HCT116 (cell line): ENCODE measurements around the gene KDM5A.

Experiments used
- EZH2phosphoT487 ChIP-seq: fragments of 200-600 bp; IDR thresholded peaks from 2 replicates; pipeline ENCODE4 v1.6.1; 2018; ENCODE audit warnings: antibody characterized with exemption, borderline replicate concordance
- POLR2A ChIP-seq: IDR thresholded peaks from 2 replicates; pipeline ENCODE4 v1.7.0; 2011; ENCODE audit warnings: borderline replicate concordance; ENCODE audit not compliant: insufficient read depth, insufficient read length; ENCODE audit errors: extremely low read depth
- POLR2AphosphoS5 ChIP-seq: IDR thresholded peaks from 2 replicates; pipeline ENCODE4 v1.6.1; 2011; ENCODE audit warnings: mild to moderate bottlenecking, low read depth, low read length, moderate library complexity
- SIN3A ChIP-seq: IDR thresholded peaks from 2 replicates; pipeline ENCODE4 v1.6.1; 2012; ENCODE audit warnings: low read depth
- TF ChIP-seq, protein P1 (sequence below), 3 experiments: fragments of 200-600 bp in 1 of 3; sonication (generic) in 1 of 3; IDR thresholded peaks in 2 of 3; conservative IDR thresholded peaks in 1 of 3; 2 replicates each; pipeline ENCODE4 v1.5.1; 2012 to 2017; ENCODE audit warnings: low read depth in 2 of 3, low read length in 2 of 3, antibody characterized with exemption in 1 of 3, borderline replicate concordance in 1 of 3, control low read depth in 1 of 3, mild to moderate bottlenecking in 1 of 3, mixed read lengths in 1 of 3, mixed run types in 1 of 3, moderate library complexity in 1 of 3; ENCODE audit not compliant: insufficient read depth in 1 of 3
- TF ChIP-seq, protein P2 (sequence below): IDR thresholded peaks from 2 replicates; pipeline ENCODE4 v1.6.1; 2012; ENCODE audit warnings: low read depth

DNA sequence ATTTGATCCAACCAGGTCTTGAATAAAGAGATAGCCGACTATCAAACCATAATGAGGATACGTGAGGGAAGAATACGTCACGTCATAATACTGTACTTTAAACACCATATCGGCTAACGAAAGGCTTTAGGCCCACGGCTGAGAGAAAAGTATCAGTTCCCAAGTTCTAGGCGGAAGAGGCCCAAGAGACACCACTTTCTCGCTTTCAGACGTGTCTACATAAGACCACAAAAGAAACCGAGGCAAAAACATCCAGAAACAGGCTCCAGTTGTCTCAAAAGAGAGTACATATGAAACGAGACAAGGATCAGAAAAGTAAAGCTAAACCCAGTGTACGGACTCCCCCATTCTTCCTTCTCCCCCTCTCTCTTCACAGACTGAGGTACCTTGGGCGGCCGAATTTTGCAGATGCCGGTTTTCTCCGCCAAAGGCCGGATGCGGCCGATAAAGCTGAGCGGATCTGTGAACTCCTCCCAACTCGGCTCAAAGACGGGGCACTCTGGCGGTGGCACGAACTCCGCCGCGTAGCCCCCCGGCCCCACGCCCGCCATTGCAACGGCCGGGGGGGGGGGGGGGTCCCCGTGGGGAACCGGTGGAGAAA lies 479 bp downstream of the KDM5A start:
- TF ChIP-seq, protein P1, sequence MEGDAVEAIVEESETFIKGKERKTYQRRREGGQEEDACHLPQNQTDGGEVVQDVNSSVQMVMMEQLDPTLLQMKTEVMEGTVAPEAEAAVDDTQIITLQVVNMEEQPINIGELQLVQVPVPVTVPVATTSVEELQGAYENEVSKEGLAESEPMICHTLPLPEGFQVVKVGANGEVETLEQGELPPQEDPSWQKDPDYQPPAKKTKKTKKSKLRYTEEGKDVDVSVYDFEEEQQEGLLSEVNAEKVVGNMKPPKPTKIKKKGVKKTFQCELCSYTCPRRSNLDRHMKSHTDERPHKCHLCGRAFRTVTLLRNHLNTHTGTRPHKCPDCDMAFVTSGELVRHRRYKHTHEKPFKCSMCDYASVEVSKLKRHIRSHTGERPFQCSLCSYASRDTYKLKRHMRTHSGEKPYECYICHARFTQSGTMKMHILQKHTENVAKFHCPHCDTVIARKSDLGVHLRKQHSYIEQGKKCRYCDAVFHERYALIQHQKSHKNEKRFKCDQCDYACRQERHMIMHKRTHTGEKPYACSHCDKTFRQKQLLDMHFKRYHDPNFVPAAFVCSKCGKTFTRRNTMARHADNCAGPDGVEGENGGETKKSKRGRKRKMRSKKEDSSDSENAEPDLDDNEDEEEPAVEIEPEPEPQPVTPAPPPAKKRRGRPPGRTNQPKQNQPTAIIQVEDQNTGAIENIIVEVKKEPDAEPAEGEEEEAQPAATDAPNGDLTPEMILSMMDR (IDR thresholded peaks at IDR 0.05 in 2 of 3, conservative IDR thresholded peaks at IDR 0.05 in 1 of 3; ENCODE audit: borderline replicate concordance in 1 of 3, insufficient read depth in 1 of 3, low read depth in 2 of 3, low read length in 2 of 3): no peak
- TF ChIP-seq POLR2A (no peak), EZH2phosphoT487 (no peak), POLR2AphosphoS5 (no peak), SIN3A (no peak)
- TF ChIP-seq, protein P2, sequence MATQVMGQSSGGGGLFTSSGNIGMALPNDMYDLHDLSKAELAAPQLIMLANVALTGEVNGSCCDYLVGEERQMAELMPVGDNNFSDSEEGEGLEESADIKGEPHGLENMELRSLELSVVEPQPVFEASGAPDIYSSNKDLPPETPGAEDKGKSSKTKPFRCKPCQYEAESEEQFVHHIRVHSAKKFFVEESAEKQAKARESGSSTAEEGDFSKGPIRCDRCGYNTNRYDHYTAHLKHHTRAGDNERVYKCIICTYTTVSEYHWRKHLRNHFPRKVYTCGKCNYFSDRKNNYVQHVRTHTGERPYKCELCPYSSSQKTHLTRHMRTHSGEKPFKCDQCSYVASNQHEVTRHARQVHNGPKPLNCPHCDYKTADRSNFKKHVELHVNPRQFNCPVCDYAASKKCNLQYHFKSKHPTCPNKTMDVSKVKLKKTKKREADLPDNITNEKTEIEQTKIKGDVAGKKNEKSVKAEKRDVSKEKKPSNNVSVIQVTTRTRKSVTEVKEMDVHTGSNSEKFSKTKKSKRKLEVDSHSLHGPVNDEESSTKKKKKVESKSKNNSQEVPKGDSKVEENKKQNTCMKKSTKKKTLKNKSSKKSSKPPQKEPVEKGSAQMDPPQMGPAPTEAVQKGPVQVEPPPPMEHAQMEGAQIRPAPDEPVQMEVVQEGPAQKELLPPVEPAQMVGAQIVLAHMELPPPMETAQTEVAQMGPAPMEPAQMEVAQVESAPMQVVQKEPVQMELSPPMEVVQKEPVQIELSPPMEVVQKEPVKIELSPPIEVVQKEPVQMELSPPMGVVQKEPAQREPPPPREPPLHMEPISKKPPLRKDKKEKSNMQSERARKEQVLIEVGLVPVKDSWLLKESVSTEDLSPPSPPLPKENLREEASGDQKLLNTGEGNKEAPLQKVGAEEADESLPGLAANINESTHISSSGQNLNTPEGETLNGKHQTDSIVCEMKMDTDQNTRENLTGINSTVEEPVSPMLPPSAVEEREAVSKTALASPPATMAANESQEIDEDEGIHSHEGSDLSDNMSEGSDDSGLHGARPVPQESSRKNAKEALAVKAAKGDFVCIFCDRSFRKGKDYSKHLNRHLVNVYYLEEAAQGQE: no peak
